ENCODE measurements around the gene EWSR1. TPM values are rescaled to one million over a fixed set of nuclear protein-coding genes. Genes with fewer than 3 reads are reported as not detected.
"Not testable (repeated sequence)": the region's sequence is repeated elsewhere in the genome, so short reads cannot be mapped to it uniquely, and the experiment has no call there.

Gene EWSR1
- total RNA-seq, 2 donors from 2014 or later: 145 to 236 TPM

DNA sequence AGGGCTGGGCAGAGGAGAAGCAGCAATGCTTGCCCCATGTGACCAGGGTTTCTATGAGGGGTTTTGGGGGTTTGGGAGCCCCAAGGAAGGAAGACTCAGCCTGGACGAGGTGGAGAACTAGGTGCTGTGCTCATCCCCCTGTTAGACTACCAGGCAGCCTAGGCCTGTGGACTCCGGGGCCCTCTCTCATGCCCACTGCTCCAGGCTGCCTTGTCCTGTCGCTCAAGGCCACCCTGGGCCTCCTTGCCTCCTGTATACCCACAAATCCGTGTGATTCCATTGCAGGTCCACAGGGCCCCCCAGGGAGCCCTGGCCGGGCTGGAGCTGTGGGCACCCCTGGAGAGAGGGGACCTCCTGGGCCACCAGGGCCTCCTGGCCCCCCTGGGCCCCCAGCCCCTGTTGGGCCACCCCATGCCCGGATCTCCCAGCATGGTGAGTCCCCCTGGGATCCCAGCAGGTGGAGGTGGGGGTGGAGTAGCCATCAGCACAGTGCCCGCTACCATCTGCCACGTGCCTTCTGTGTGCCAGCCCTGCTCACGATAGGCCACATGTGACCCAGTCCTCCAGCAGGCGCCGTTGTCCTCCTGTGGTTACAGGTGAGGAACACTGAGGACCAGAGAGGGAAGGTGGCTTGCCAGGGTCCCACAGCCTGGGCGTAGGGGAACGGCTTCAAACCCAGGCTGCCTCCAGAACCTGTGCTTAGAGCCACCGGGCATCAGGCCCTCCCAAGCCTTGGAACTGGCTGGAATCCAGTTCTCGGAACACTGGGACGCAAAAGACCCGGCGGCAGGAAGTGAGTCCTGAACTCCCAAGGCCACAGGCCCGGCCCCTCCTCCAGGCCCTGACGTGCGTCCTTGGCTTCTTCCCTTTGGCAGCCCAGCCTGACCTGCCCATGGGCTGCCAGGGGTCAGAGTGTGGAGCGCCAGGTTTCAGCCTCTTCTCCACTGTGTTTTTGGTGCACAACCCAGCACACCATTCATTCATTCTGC, 35.8 kb upstream of the EWSR1 start:
- H3K4me3 ChIP-seq: no peak overlapping the region
- H3K9ac ChIP-seq (ENCODE audit: low read depth in 2 of 2, low read length in 2 of 2): no peak overlapping the region
- no peak for DNase-seq
- no peaks in the 10 kb centered on the region for H3K27me3 ChIP-seq
- no peaks in the 10 kb centered on the region for H3K36me3 ChIP-seq
- no peaks in the 10 kb centered on the region for H3K9me3 ChIP-seq
- TF ChIP-seq, protein P1, sequence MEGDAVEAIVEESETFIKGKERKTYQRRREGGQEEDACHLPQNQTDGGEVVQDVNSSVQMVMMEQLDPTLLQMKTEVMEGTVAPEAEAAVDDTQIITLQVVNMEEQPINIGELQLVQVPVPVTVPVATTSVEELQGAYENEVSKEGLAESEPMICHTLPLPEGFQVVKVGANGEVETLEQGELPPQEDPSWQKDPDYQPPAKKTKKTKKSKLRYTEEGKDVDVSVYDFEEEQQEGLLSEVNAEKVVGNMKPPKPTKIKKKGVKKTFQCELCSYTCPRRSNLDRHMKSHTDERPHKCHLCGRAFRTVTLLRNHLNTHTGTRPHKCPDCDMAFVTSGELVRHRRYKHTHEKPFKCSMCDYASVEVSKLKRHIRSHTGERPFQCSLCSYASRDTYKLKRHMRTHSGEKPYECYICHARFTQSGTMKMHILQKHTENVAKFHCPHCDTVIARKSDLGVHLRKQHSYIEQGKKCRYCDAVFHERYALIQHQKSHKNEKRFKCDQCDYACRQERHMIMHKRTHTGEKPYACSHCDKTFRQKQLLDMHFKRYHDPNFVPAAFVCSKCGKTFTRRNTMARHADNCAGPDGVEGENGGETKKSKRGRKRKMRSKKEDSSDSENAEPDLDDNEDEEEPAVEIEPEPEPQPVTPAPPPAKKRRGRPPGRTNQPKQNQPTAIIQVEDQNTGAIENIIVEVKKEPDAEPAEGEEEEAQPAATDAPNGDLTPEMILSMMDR (IDR thresholded peaks at IDR 0.05): no peak
- no peak overlapping the region for H3K27ac ChIP-seq
- no peaks in the 10 kb centered on the region for H3K4me1 ChIP-seq
- intact Hi-C loops (cut with DNase I): no loop called here

DNA sequence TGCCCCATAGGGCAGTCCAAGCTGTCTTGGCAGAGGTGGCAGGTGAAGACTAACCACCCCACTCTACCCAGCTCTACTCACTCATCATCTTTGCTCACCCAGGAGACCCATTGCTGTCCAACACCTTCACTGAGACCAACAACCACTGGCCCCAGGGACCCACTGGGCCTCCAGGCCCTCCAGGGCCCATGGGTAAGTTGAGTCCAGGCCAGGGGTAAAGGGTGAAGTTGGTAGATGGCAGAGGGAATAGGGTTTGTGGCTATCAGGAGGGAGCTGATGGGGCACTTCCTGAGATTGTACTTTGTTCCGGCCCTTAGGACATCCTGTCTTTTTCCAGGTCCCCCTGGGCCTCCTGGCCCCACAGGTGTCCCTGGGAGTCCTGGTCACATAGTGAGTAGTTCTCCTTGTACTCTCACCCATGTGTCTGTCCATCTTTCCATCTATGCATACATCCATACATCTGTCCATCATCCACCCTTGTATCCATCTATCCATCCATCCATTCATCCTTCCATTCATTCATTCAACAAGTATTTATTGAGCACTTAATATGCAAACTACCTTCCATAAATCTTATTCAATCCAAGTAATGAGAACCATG, 34.7 kb upstream of the EWSR1 start:
- Histone ChIP-seq H3K4me3 (no peak overlapping the region), H3K4me1 (no peaks in the 10 kb centered on the region), H3K36me3 (no peaks in the 10 kb centered on the region), H3K9ac (ENCODE audit: low read depth in 2 of 2, low read length in 2 of 2) (no peak overlapping the region), H3K9me3 (no peaks in the 10 kb centered on the region), H3K27me3 (no peaks in the 10 kb centered on the region), H3K27ac (no peak overlapping the region)
- TF ChIP-seq, protein P1 (IDR thresholded peaks at IDR 0.05): no peak
- no peak for DNase-seq
- intact Hi-C loops (cut with DNase I): no loop called here

DNA sequence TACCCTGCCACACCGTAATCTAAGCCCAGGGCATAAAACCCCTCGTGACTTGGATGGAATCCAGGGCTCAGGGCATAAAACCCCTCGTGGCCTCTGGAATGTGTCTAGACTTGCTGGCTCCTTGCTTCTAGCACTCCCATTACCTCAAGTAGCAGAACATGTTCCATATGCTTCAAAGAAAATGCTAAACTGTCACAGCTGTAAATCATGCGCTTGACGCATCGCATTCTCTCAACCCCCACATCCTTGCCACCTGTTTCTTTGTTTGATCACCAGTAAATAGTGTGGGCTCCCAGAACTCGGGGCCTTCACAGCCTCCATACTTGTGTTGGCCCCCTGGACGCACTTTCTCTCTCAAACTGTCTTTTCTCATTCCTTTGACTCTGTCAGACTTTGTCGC, 27.6 kb upstream of the EWSR1 start:
- H3K9ac ChIP-seq (ENCODE audit: low read depth in 2 of 2, low read length in 2 of 2); H3K27ac ChIP-seq; H3K9me3 ChIP-seq; H3K36me3 ChIP-seq; DNase-seq; H3K4me3 ChIP-seq; H3K27me3 ChIP-seq; H3K4me1 ChIP-seq: not testable (repeated sequence)
- intact Hi-C loops (cut with DNase I): loop anchor here (10.0 kb wide), 2 partner anchors 196 to 386 kb away; no protein-coding TSS in a partner anchor

DNA sequence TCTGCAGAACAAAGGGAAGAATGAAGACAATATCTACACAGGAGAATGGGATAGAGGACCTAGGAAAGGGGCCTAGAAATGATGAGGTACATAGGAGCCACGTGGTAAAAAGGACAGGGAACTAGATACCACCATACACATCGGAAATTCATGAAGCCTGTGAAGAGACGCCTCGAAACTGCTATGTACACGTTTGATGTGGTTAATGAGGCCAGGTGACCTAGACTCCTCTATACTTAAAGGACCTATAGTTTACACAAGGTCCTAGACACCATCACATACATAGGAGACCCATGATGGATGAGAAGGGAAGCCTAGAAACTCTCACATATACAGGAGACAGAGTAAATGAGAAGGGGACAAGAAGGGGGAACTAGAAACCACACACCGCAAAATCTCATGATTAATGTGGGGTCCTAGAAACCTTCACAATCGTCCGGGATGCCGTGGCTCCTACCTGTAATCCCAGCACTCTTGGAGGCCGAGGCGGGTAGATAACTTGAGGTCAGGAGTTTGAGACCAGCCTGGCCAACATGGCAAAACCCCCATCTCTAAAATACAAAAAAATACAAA, 24.1 kb upstream of the EWSR1 start:
- Histone ChIP-seq H3K4me3 (no peak overlapping the region), H3K36me3 (no peaks in the 10 kb centered on the region), H3K4me1 (no peaks in the 10 kb centered on the region), H3K27me3 (no peaks in the 10 kb centered on the region), H3K9ac (ENCODE audit: low read depth in 2 of 2, low read length in 2 of 2) (no peak overlapping the region), H3K9me3 (no peaks in the 10 kb centered on the region), H3K27ac (no peak overlapping the region)
- intact Hi-C loops (cut with DNase I): loop anchor here (10.0 kb wide), 2 partner anchors 199 to 389 kb away; no protein-coding TSS in a partner anchor
- TF ChIP-seq, protein P1 (IDR thresholded peaks at IDR 0.05): no peak
- DNase-seq: no peak

DNA sequence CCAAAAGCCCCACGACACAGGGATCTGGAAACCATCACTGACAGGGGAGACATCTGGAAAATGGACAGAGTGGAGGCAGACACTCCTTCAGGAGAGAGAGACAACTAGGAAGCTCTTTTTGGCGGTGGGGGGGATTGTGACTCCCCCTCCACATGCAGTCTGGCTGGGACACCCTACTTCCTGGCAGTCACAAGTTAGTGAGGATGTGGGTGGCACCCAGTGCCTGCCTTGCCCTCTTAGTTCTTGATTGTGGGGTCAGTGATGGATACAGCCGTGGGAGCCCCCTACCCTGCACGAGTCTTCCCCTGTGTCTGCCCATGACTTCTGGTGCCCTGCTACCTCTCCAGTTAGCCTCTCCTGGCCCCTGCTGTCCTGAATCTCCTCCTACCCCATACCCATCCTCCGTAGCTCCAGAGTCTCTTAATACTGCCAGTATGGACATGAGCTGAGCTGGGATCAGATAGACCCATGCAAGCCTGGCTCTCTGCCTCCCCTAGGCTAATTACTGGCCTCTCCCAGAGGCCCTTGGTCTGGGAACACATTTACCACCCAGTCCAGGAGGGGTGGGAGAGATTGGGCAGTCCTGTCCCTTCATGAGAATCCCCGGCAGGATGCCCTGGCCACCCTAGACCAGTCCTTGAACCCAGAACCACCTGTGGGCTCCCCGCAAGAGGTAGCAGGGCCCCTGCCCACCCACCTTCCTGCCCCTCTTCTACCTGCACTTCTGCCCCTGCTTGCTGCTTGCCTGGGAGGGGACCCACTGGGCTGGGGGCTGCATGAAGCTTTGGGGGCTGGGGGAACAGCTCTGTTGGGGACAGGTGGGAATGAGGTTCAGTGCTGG, 23.1 kb upstream of the EWSR1 start:
- Histone ChIP-seq H3K27ac (no peak overlapping the region), H3K4me1 (no peaks in the 10 kb centered on the region), H3K27me3 (no peaks in the 10 kb centered on the region), H3K36me3 (no peaks in the 10 kb centered on the region), H3K4me3 (no peak overlapping the region), H3K9me3 (no peaks in the 10 kb centered on the region), H3K9ac (ENCODE audit: low read depth in 2 of 2, low read length in 2 of 2) (no peak overlapping the region)
- TF ChIP-seq, protein P1 (IDR thresholded peaks at IDR 0.05): no peak
- intact Hi-C loops (cut with DNase I): loop anchor here (10.0 kb wide), 2 partner anchors 200 to 390 kb away; no protein-coding TSS in a partner anchor
- no peak for DNase-seq

Data from colonic mucosa (tissue), 4 donors.